H1 (cell line): Measurements from ENCODE around the gene PUSL1. TPM values are rescaled to one million over a fixed set of nuclear protein-coding genes. Genes with fewer than 3 reads are reported as not detected.

Experiments
- CTCF ChIA-PET: fragments of 300-600 bp; sonication (Branson Sonifier 250); formaldehyde crosslinking; loops from one replicate; lab custom pipeline; 2021; ENCODE audit not compliant: partially characterized antibody; lab: Charles Lee
- POLR2A ChIA-PET: fragments of 300-600 bp; sonication (Branson Sonifier 250); formaldehyde crosslinking; loops from one replicate; lab custom pipeline; 2021; ENCODE audit warnings: inconsistent platforms; ENCODE audit not compliant: partially characterized antibody; lab: Charles Lee
- DNase-seq, 2 experiments: peaks; one replicate each; pipeline versions ENCODE4 v3.0.0 to v3.0.0-alpha.2; 2010 to 2022; ENCODE audit warnings: low spot score in 2 of 2, low read depth in 1 of 2, mixed read lengths in 1 of 2
- FAIRE-seq: peaks from 2 replicates; lab custom pipeline; 2011; peaks lifted over from hg19 to GRCh38; lab: Jason Lieb, UNC
- H2AFZ ChIP-seq: 2 replicates; pipeline ENCODE4 v1.8.1; 2012; ENCODE audit warnings: low read length, inconsistent platforms
- H2AK5ac ChIP-seq: 2 replicates; pipeline ENCODE4 v1.6.1; 2013; ENCODE audit warnings: low read depth, low read length
- H2BK120ac ChIP-seq: replicated peaks from 2 replicates; pipeline ENCODE3; 2013; ENCODE audit warnings: low read depth, low read length, inconsistent platforms
- H2BK12ac ChIP-seq: 2 replicates; pipeline ENCODE4 v1.6.1; 2013; ENCODE audit warnings: low read depth, low read length
- H2BK15ac ChIP-seq: 2 replicates; pipeline ENCODE4 v1.6.1; 2013; ENCODE audit warnings: low read length
- H2BK20ac ChIP-seq: 2 replicates; pipeline ENCODE4 v1.6.1; 2013; ENCODE audit warnings: low read length
- H2BK5ac ChIP-seq: 2 replicates; pipeline ENCODE4 v1.6.1; 2013; ENCODE audit warnings: low read depth, low read length
- H3K14ac ChIP-seq: 2 replicates; pipeline ENCODE4 v1.6.1; 2013; ENCODE audit warnings: inconsistent platforms; ENCODE audit not compliant: insufficient read length
- H3K18ac ChIP-seq: 2 replicates; pipeline ENCODE4 v1.6.1; 2013; ENCODE audit warnings: low read length; ENCODE audit errors: extremely low read depth
- H3K23ac ChIP-seq: 2 replicates; pipeline ENCODE4 v1.6.1; 2013; ENCODE audit warnings: inconsistent platforms; ENCODE audit not compliant: insufficient read length
- H3K23me2 ChIP-seq: 2 replicates; pipeline ENCODE4 v1.6.1; 2013; ENCODE audit warnings: low read depth, low read length
- H3K27ac ChIP-seq: 2 replicates; pipeline ENCODE4 v1.6.1; 2011; ENCODE audit warnings: low read depth, low read length, inconsistent platforms
- H3K27me3 ChIP-seq, 4 experiments: replicated peaks in 1 of 4; 1 replicate in 1 of 4; 2 replicates in 3 of 4; pipeline versions ENCODE4 v1.6.1 to v1.8.1; 2011 to 2013; ENCODE audit warnings: low read length in 3 of 4, mild to moderate bottlenecking in 3 of 4, inconsistent platforms in 2 of 4, mixed read lengths in 2 of 4, moderate library complexity in 1 of 4; ENCODE audit not compliant: control insufficient read depth in 3 of 4, insufficient read depth in 3 of 4; ENCODE audit errors: extremely low read depth in 1 of 4
- H3K36me3 ChIP-seq, 4 experiments: 2 replicates each; pipeline versions ENCODE4 v1.6.1 to v1.8.1; 2011 to 2013; ENCODE audit warnings: mild to moderate bottlenecking in 4 of 4, low read length in 3 of 4, moderate library complexity in 2 of 4, control low read depth in 1 of 4, inconsistent platforms in 1 of 4; ENCODE audit not compliant: insufficient read depth in 4 of 4, control insufficient read depth in 2 of 4
- H3K4ac ChIP-seq: replicated peaks from 2 replicates; pipeline ENCODE3; 2013; ENCODE audit warnings: low read length, low read depth, mixed read lengths, inconsistent platforms; ENCODE audit not compliant: insufficient read length
- H3K4me1 ChIP-seq, 4 experiments: replicated peaks in 1 of 4; 1 replicate in 1 of 4; 2 replicates in 3 of 4; pipeline versions ENCODE4 v1.6.1 to v1.8.1; 2011 to 2013; ENCODE audit warnings: low read length in 3 of 4, inconsistent platforms in 2 of 4, mixed read lengths in 1 of 4; ENCODE audit not compliant: insufficient read depth in 4 of 4, control insufficient read depth in 3 of 4
- H3K4me2 ChIP-seq, 2 experiments: 2 replicates each; pipeline versions ENCODE4 v1.6.1 to v1.8.1; 2011 to 2013; ENCODE audit warnings: low read depth in 2 of 2, low read length in 2 of 2, control low read depth in 1 of 2, inconsistent platforms in 1 of 2, mild to moderate bottlenecking in 1 of 2; ENCODE audit not compliant: insufficient read depth in 1 of 2
- H3K4me3 ChIP-seq, 4 experiments: fragments of 200-600, 300-600 bp in 1 of 4; sonication (generic), shearing (Covaris generic), sonication (Bioruptor Twin) in 1 of 4; 2 replicates each; pipeline versions ENCODE4 v1.5.1 to v1.8.1; 2011 to 2016; ENCODE audit warnings: low read length in 4 of 4, low read depth in 3 of 4, control low read depth in 2 of 4, inconsistent platforms in 2 of 4, mild to moderate bottlenecking in 2 of 4, mixed read lengths in 1 of 4, moderate library complexity in 1 of 4; ENCODE audit not compliant: insufficient read depth in 2 of 4; ENCODE audit errors: extremely low read depth in 1 of 4
- H3K56ac ChIP-seq: replicated peaks from 2 replicates; pipeline ENCODE3; 2013; ENCODE audit warnings: low read depth, mild to moderate bottlenecking, mixed read lengths, low read length, inconsistent platforms; ENCODE audit not compliant: insufficient read length
- H3K79me1 ChIP-seq: 2 replicates; pipeline ENCODE4 v1.6.1; 2013; ENCODE audit warnings: low read depth, low read length, control low read depth
- H3K79me2 ChIP-seq, 2 experiments: 2 replicates each; pipeline versions ENCODE4 v1.6.1 to v1.8.1; 2012 to 2013; ENCODE audit warnings: low read length in 2 of 2, mild to moderate bottlenecking in 2 of 2, inconsistent platforms in 1 of 2; ENCODE audit not compliant: insufficient read depth in 2 of 2, control insufficient read depth in 1 of 2
- H3K9ac ChIP-seq, 4 experiments: replicated peaks in 1 of 4; 1 replicate in 1 of 4; 2 replicates in 3 of 4; pipeline versions ENCODE4 v1.6.1 to v1.8.1; 2011 to 2013; ENCODE audit warnings: low read depth in 3 of 4, low read length in 3 of 4, control low read depth in 2 of 4, mild to moderate bottlenecking in 2 of 4, moderate library complexity in 2 of 4, inconsistent platforms in 1 of 4; ENCODE audit errors: extremely low read depth in 1 of 4
- H3K9me3 ChIP-seq, 2 experiments: 2 replicates each; pipeline versions ENCODE4 v1.6.1 to v1.8.1; 2012 to 2013; ENCODE audit warnings: mild to moderate bottlenecking in 2 of 2, moderate library complexity in 2 of 2, control low read depth in 1 of 2, inconsistent platforms in 1 of 2, low read depth in 1 of 2, low read length in 1 of 2, mixed read lengths in 1 of 2; ENCODE audit not compliant: insufficient read depth in 2 of 2
- H4K20me1 ChIP-seq, 2 experiments: replicated peaks in 1 of 2; 2 replicates each; pipeline versions ENCODE3 to v1.8.1; 2011 to 2013; ENCODE audit warnings: inconsistent platforms in 2 of 2, low read length in 2 of 2, mild to moderate bottlenecking in 1 of 2; ENCODE audit not compliant: insufficient read depth in 2 of 2, control insufficient read depth in 1 of 2
- H4K5ac ChIP-seq: 2 replicates; pipeline ENCODE4 v1.6.1; 2013; ENCODE audit warnings: low read length, low read depth, mixed read lengths, inconsistent platforms; ENCODE audit not compliant: insufficient read length
- H4K8ac ChIP-seq: 2 replicates; pipeline ENCODE4 v1.8.0; 2013; ENCODE audit warnings: mild to moderate bottlenecking, moderate library complexity, low read length, inconsistent platforms; ENCODE audit not compliant: insufficient read depth; ENCODE audit errors: extremely low read depth
- H4K91ac ChIP-seq: replicated peaks from 2 replicates; pipeline ENCODE3; 2013; ENCODE audit warnings: low read length, mixed read lengths, inconsistent platforms; ENCODE audit not compliant: insufficient read length
- CEBPB ChIP-seq: IDR thresholded peaks from 2 replicates; pipeline ENCODE4 v1.6.1; 2012; ENCODE audit warnings: low read depth, low read length
- WGBS, 2 experiments: shearing (Covaris generic) in 1 of 2; methylation state at CpG; one replicate each; pipeline versions ENCODE4 v1.1.6 to v1.1.7; 2013 to 2015; ENCODE audit warnings: low lambda C conversion rate in 2 of 2, mixed read lengths in 2 of 2, inconsistent platforms in 1 of 2, low coverage in 1 of 2, missing lambda C conversion rate in 1 of 2; ENCODE audit not compliant: insufficient replicate concordance in 2 of 2, insufficient coverage in 1 of 2, insufficient read length in 1 of 2; ENCODE audit errors: extremely low coverage in 1 of 2, missing lambda C conversion rate in 1 of 2; 5-methylcytosine and 5-hydroxymethylcytosine counted together
- polyA plus RNA-seq, 7 experiments: library from polyadenylated mRNA; depleted of rRNA in 3 of 7; stranded (reverse) in 5 of 7; unstranded in 2 of 7; fragments of >200 nt in 5 of 7; fragments of 200-250 nt in 2 of 7; gene quantifications; 1 replicate in 5 of 7; 2 replicates in 1 of 7; 4 replicates in 1 of 7; pipeline versions ENCODE4 v1.2.1 to v1.2.3, GENCODE V29; 2011 to 2013; ENCODE audit warnings: missing spikeins in 2 of 7, mixed read lengths in 2 of 7
- total RNA-seq: library from RNA; stranded (reverse); fragmentation: NEBNext Ultra II Directional; extraction: Animal tissue kit (Norgen Biotek cat#: 25700); gene quantifications from 2 replicates; pipeline ENCODE4 v1.2.1, GENCODE V29; 2021
- TF ChIP-seq, protein P1 (sequence below): IDR thresholded peaks from 2 replicates; pipeline ENCODE4 v1.6.1; 2012; ENCODE audit warnings: inconsistent platforms

Gene PUSL1
- total and polyA plus RNA-seq, 2 of the 8 experiments (the other 6 are each of a cell fraction or from before 2014, with no cell fraction given) = 38.8 to 87.4 TPM

DNA sequence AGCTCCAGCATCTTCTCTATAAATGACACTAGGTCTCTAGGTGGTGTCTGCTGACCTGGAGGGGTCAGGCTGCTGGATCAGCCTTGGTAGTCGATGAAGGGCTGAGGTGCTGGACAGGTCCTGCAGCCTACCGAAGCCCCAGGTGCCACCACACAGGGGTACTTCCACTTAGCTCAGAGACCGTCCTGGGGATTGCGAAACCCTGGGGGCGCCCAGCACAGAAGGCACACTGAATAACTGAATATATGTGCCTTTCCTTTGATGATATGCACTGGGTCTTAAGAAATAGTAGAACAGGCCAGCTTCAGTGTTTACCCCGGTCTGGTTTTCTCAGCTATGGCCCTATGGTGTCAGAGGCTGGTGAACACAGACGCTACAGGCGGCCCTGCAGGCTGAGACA is 45.6 kb upstream of the PUSL1 start:
- Histone ChIP-seq H3K9me3 (no peaks in the 10 kb centered on the region), H3K4ac (no peak overlapping the region), H3K79me2 (peaks cover 0 to 13% of the 10 kb centered on the region in 2 experiments; a peak in 2 of 4 replicates), H2BK12ac (no peak overlapping the region), H3K56ac (no peak overlapping the region), H3K79me1 (peaks cover 18% of the 10 kb centered on the region), H2AK5ac (no peak overlapping the region), H2BK5ac (no peak overlapping the region), H4K5ac (no peak overlapping the region), H3K14ac (no peak overlapping the region), H3K23me2 (no peaks in the 10 kb centered on the region), H2BK20ac (no peak overlapping the region), H2BK120ac (no peak overlapping the region), H2AFZ (no peak overlapping the region), H3K27ac (no peak overlapping the region), H3K27me3 (no peaks in the 10 kb centered on the region), H4K8ac (no peak overlapping the region), H2BK15ac (no peak overlapping the region), H3K4me2 (no peak overlapping the region), H3K4me1 (peaks cover 0 to 8% (median 2%) of the 10 kb centered on the region in 4 experiments; a peak in 5 of 7 replicates), H3K9ac (no peak overlapping the region), H3K36me3 (peaks cover 15 to 37% (median 24%) of the 10 kb centered on the region in 4 experiments), H3K23ac (no peak overlapping the region), H4K20me1 (peaks cover 13 to 35% of the 10 kb centered on the region in 2 experiments), H3K18ac (no peak overlapping the region), H3K4me3 (no peak overlapping the region), H4K91ac (no peak overlapping the region)
- ChIA-PET CTCF (interaction anchor here (1.4 to 2.7 kb wide), 5 partner anchors 7 to 199 kb away, joined by 3 to 8 read pairs (median 7); no protein-coding TSS in a partner anchor), POLR2A (interaction anchor here (1.6 to 3.9 kb wide), 2 partner anchors 9 to 11 kb away, joined by 4 to 16 read pairs; partner anchors contain the start of gene UBE2J2)
- FAIRE-seq = no peak
- 99% methylated on average over 8 of the region's 8 CpGs; no CpG with 5 or more reads in 1 of the 2 experiments for WGBS, 2 experiments
- DNase-seq = no peak
- TF ChIP-seq CEBPB = 0 out of 2 replicates have a peak, but pooled peaks have one; percentile 29
- TF ChIP-seq, protein P1, sequence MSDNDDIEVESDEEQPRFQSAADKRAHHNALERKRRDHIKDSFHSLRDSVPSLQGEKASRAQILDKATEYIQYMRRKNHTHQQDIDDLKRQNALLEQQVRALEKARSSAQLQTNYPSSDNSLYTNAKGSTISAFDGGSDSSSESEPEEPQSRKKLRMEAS = no peak
